ENCODE data around the gene EML4. TPM values are rescaled to one million over a fixed set of nuclear protein-coding genes. Genes with fewer than 3 reads are reported as not detected.

EML4 gene
- total and polyA plus RNA-seq, 2 of the 13 experiments (the other 11 are each of a cell fraction or from before 2014, with no cell fraction given): 243 to 476 TPM

- TF ChIP-seq ZNF431 (CRISPR knock-in tag; IDR thresholded peaks at IDR 0.05; ENCODE audit: borderline replicate concordance, low read depth): 0 out of 2 replicates have a peak, but pooled peaks have one; percentile 29
- TF ChIP-seq ZFX (CRISPR knock-in tag; IDR thresholded peaks at IDR 0.05; ENCODE audit: low read depth): 0 out of 2 replicates have a peak, but pooled peaks have one; percentile 24
- TF ChIP-seq STAG1 (CRISPR knock-in tag; IDR thresholded peaks at IDR 0.05): no peak
- TF ChIP-seq MTERF4 (CRISPR knock-in tag; IDR thresholded peaks at IDR 0.05): 0 out of 2 replicates have a peak, but pooled peaks have one; percentile 45
- TF ChIP-seq PRDM15 (CRISPR knock-in tag; IDR thresholded peaks at IDR 0.05): 0 out of 2 replicates have a peak, but pooled peaks have one; percentile 26
- TF ChIP-seq POGK (CRISPR knock-in tag; conservative IDR thresholded peaks at IDR 0.05): 0 out of 2 replicates have a peak, but pooled peaks have one; percentile 46
- TF ChIP-seq ZNF337 (CRISPR knock-in tag; IDR thresholded peaks at IDR 0.05; ENCODE audit: borderline replicate concordance, low read depth): no peak
- peak; percentile 77; the same call in 1 of the 2 replicates for TF ChIP-seq PAF1 (CRISPR knock-in tag; IDR thresholded peaks at IDR 0.05)
- no peak for TF ChIP-seq ZC3H13 (CRISPR knock-in tag; IDR thresholded peaks at IDR 0.05)
- TF ChIP-seq ZNF687 (CRISPR knock-in tag; IDR thresholded peaks at IDR 0.05): no peak
Observed at GRCh38 chr2:42336361-42336965, 167.3 kb downstream of the EML4 start (continued).

Measured in HepG2 (cell line).